SHP77 (cell line): ENCODE measurements around the gene RAC2.

ENCODE experiments used
- DNase-seq, 2 experiments: peaks; one replicate each; lab custom pipeline; 2025; lab: John Stamatoyannopoulos, UW

RAC2 gene

DNA sequence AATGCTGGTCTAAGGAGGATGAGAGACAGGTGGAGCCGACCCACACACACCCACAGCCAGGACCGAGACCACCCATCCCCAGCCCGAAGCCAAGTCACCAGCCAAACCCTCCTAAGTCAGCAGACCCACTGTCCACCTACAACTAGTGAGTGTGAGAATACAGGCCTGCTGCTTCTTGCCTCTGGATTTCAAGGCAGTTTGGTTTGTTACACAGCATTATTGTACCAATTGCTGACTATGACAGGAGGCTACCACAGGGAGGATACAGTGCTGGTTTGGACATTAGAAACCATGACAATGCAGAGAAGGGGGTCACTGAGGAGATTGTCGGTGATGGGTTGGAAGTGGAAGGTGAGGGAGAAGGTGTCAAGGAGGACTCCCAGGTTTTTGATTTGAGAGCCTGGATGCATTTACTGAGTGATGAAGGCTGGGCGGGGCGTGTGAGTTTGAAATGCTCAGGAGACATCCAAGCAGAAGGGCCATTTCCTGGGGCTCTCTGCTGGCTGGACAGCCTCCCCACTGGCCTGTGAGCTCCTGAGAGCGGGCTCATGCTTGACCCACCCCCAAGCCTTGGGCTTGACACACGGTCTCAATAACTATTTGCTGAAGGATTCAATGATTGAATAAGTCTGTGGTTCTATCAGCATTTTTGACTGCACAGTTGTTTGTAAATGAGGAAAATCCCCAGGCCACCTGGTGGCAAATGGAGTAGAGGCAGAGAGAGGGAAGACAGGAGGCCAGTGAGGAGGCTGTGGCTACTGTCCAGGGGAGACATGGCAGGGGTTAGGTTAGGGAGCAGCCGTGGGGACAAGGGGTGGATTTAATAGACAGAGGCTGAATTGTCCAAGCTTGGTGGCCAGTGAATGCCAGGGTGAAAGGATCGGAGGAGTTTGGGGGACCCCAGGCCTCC lies 22.4 kb downstream of the RAC2 start:
- no peak for DNase-seq

- no peak for DNase-seq
Observed at GRCh38 chr22:37220543-37220981, 23.5 kb downstream of the RAC2 start.

DNA sequence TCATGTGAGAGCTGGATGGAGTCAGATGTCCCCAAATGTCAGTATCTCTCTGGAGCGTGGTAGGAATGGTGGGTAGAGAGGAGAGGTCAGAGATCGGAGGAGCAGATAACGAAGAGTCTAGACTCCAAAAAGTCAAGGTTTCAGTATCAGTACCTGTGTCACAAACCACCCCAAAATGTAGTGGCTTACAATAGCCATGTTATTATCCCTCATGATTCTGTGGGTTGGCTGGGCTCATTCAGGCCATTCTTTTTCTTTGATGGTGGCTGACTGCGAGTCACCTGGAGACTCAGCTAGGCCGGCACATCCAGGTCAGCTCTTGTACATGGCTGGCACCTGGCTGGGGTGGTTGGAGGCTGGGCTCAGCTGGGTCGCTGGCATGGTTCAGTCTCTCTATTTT lies 24.5 kb downstream of the RAC2 start:
- DNase-seq, result no peak

- no peak for DNase-seq
Observed at GRCh38 chr22:37218771-37219411, 25.2 kb downstream of the RAC2 start.

DNA sequence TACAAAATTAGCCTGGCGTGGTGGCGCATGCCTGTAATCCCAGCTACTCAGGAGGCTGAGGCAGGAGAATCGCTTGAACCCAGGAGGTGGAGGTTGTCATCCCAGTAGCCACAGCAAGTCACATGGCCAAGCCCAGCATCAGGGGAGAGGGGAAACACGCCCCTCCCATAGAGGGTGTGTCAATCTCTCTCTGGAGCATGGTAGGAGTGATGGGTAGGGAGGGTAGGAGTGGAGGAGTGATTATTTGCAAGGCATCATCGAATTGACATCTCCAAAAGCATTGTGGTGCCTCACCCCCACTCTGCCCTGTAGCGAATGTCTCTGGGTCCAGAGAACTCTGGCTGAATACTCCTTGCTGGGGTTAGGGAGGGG lies 25.7 kb downstream of the RAC2 start:
- no peak for DNase-seq

DNA sequence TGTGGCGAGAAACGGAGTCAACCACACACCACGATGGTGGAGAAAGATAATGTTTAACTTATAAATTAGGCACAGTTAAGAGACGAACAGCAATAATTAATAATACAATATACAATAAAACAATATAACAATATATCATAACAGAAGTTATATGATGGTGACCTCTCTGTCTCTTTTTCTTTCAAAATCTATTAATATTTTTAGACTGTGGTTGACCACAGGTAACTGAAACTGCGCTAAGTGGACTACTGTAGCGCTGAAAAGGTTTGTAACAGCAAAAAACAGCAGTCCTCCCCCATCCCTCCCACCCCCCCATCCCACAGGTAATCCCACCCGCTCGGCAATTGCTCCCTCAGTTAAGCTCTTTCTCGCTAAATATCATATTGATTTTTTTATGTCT lies 28.2 kb downstream of the RAC2 start:
- DNase-seq, result no peak

GRCh38 chr22:37214731-37215030 lies 29.4 kb downstream of the RAC2 start:
- DNase-seq, result no peak

GRCh38 chr22:37213941-37214730 lies 29.9 kb downstream of the RAC2 start:
- no peak for DNase-seq

DNA sequence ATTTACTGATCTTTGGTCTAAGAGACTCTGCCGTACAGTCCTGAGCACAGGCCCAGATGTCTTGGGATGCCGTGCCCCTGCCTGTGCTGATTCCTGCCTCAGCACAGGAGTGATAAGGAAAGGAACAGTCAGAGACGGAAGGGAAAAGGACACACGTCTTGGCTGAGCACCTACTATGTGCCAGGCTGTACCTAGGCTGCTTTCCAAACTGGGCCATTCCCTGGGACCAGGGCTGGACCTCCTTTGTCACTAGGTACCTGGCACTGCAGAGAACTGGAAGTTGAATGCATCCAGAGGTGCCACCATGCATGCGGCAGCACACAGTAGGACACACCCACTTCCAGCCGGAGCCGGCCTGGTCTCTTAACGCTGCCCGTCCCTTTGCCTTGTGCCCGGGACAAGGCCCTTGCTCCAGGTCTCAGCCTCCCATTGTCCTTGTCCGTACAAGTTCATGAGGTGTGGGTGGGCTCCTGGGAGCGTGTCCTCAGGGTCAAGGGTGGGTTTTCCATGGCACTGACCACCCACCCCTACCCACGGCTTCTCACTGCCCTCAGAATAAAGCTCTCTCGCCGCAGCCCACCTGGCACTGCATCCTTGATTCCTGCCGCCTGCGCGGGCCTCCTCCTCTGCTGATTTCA lies 30.7 kb downstream of the RAC2 start:
- no peak for DNase-seq

GRCh38 chr22:37212174-37212906 lies 31.7 kb downstream of the RAC2 start, which contains the start of gene SSTR3:
TSS of gene SSTR3 (minus strand) at chr22:37212477. CDS start at chr22:37207803, 4,674 bp downstream.
- no peak for DNase-seq

DNA sequence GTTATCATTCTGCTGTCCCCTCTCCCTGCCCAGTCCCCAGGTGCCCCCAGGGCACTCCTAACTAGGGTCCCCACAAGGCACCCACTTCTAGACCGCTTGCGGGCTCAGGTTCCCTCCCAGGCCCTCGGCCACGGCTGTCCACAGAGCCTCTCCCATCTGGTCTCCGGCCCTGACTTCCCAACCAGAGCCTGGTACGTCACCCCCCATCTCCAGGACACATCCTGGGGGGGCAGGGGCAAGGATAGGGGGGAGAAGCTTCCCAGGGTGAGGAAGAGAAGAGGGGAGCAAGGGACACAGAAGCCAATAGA lies 32.2 kb downstream of the RAC2 start:
- DNase-seq, result no peak

DNA sequence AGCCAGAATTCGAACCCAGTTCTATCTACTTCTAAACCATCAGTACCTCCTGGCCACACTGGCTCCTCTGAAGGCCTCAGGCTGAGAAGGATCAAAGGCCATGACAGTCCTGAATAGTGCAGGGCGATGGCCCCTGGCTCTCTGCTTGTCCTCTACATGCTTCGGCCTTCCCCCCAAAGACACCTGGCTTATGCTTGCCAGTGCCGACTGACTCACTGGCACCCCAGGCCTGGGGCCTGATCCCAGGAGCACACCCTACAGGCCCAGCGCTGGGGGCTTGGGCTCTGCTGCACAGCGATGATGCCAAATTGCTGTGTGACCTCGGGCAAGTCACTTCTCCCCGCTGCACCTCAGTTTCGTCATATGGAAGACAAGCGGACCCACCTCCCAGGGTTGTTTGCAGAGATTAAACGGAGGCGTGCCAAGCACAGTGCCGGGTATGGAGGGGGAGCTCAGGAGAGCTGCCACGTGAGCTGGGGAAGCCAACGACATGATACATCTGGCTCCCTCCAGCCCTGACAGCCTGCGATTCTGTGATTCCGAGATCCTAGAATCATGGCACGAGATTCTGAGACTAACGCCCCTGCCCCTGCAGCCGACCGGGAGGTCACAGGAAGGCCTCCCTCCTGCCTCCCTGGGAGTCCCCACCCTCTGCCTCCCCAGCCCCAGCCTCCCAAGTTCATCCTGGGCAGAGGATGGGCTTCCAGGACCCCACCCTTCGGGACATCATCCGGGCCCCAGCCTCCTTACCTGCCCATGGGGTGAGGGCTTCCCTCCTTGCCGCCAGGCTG lies 32.8 kb downstream of the RAC2 start:
- no peak for DNase-seq

GRCh38 chr22:37210041-37210803 lies 33.8 kb downstream of the RAC2 start:
- no peak for DNase-seq

DNA sequence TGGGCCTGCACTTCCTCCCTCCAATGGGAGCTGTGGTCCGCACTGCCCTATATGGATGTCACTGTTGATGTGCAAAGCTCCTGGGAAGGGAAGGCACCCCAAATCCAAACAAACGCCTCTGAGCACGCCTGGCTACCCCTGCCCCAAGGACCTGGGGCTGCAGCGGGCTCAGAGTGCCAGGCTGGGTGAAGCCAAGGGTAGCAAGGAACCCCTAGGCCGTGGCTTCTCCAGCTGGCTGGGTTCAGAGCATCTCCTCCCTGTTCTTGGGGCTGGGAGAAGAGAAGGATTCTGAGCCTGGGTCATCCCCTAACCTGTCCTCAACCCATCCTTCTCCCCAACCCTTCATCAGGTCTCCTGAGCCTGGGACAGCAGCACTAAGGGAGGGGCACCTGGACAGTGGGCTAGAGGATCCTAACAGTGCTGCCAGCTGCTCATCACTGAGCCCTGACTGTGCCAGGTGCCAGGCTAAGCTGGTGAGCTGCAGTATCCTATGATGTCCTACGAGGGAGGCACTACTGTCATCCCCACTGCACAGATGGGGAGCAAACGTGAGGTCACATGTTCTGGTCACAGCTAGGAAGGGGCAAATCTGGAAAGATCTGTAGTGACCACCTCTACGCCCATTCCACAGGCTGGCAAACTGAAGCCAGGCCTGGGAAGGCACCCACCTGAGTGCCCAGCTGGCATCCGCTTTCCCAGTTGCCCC lies 34.8 kb downstream of the RAC2 start:
- no peak for DNase-seq

DNA sequence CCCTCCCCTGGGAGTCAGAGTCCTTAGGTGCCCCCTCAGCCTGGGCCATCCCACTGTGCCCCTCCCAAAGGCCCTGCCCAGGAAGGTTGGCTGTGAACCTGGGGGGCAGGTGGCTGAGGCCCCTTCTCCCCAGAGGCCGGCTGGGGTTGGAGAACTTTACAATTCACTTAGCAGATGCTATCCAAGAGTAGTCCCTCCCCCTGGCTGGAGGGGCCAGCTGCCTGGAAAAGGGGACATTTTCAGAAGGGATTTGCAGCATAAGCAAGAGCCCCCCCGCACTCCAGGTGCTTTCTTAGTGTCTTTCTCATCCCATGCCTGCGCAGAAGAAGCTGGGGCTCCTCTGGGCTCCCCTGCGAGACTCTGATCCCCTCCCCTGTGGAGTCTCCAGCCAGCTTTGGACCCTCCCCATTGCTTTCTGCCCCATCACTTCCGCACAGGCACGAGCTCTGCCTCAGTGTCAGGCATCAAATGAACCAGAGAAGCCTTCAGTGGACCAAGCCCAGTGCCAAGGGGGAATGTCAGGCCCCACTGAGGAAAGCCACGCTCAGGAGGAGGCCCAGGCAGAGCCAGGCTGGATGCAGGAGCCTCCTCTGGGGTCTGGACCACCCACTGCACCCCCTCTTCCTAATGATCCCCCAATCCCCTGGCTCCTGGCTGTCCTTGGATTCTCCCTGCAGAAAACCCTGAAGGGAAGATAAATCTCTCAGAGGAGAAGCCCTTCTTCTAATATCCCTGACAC lies 35.5 kb downstream of the RAC2 start:
- no peak for DNase-seq

DNA sequence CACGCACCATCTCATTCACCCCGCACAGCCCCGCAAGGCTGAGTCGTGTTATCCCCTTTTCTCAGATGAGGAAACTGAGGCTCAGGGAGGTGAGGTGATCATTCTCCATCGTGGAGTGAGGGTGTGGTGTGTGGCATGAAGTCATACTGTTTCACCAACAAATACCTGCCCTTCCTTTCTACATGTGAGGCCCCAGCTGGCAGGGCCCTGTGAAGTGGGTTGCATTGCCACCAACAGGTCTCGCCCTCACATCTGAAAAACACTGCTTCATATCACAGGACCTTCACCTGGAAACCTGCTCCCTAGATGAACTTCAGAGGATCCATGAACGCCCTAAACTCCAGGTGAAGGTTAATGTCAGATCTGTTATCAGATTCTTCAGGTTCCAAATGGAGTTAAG lies 36.1 kb downstream of the RAC2 start:
- DNase-seq, result no peak

DNA sequence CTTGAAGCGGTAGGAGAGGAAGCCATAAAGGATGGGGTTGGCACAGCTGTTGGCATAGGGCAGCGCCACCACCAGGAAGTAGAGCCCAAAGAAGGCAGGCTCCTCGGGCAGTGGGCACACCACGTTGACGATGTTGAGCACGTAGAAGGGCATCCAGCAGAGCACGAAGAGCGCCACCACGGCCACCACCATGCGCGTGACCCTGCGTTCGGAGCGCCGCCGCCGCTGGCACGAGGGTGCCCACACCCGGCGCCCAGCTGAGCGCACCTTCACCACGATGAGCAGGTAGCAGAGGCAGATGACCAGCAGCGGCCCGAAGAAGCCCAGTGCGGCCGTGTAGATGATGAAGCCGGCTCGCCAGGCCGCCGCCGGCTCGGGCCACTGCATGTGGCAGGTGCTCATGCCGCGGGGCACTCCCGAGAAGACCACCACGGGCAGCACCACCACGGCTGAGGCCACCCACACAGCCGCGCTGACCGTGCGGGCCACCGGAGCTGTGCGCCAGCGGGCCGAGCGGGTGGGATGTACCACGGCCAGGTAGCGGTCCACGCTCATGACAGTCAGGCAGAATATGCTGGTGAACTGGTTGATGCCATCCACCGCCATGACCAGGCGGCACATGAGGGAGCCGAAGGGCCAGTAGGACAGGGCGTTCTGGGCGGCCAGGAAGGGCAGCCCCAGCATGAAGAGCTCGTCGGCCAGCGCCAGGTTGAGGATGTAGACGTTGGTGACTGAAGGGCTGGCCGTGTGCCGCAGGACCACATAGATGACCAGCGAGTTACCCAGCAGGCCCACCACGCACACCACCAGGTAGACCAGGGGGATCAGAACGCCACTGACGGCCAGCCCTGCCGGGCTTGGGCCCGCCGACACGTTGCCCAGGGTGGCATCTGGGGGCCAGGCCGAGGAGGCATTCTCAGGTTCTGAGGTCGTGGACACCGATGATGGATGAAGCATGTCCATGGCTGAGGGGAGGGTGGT lies 36.9 kb downstream of the RAC2 start:
- DNase-seq, result no peak
